Measurements from ENCODE around the gene ZNF44. TPM values are rescaled to one million over a fixed set of nuclear protein-coding genes. Genes with fewer than 3 reads are reported as not detected.

ZNF44 gene
- total RNA-seq, 6 experiments from 2014 or later: 6.6 to 7.6 (median 7.3) TPM

DNA sequence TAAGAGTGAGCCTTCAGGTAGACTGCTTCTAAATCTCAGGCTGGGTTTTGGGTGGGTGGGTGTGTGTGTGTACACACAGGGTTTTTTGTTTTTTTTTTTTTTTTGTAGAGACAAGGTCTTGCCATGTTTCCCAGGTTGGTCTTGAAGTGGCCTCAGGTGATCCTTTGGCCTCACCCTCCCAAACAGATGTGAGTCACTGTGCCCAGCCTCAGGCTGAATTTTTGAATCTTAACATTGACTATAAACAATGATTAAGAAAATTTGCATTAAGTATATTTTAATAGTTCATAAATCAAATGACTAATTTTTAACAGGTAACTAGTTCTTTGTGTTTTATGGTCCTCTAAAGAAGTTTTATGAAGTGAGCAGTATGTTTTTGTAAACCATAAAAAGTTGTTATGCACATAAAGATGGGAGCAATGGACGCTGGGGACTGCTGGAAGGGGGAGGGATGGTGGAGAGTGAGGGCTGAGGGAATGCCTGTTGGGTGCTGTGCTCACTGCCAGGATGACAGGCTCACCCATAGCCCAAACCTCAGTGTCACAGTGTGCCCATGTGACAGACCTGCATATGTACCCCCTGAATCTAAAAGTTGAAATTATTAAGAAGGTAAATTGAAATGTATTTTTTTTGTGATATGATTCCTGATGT, 71.6 kb downstream of the ZNF44 start:
- Mint-ChIP-seq H3K4me1 (ENCODE audit: low read depth) (no peaks in the 10 kb centered on the region), H3K4me3 (no peak overlapping the region), H3K27me3 (ENCODE audit: insufficient read depth) (peaks cover 2% of the 10 kb centered on the region), H3K36me3 (ENCODE audit: low read depth) (peaks cover 33% of the 10 kb centered on the region), H3K9me3 (peaks cover 60% of the 10 kb centered on the region), H3K27ac (no peak overlapping the region)
- TF ChIP-seq, protein P1, sequence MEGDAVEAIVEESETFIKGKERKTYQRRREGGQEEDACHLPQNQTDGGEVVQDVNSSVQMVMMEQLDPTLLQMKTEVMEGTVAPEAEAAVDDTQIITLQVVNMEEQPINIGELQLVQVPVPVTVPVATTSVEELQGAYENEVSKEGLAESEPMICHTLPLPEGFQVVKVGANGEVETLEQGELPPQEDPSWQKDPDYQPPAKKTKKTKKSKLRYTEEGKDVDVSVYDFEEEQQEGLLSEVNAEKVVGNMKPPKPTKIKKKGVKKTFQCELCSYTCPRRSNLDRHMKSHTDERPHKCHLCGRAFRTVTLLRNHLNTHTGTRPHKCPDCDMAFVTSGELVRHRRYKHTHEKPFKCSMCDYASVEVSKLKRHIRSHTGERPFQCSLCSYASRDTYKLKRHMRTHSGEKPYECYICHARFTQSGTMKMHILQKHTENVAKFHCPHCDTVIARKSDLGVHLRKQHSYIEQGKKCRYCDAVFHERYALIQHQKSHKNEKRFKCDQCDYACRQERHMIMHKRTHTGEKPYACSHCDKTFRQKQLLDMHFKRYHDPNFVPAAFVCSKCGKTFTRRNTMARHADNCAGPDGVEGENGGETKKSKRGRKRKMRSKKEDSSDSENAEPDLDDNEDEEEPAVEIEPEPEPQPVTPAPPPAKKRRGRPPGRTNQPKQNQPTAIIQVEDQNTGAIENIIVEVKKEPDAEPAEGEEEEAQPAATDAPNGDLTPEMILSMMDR (IDR thresholded peaks at IDR 0.05): no peak
- DNase-seq: no peak

Other genes starting within 250 kb of the ZNF44 start
- under 1 TPM in 3 of 6 experiments, not detected in 3; 0.11 to 0.17 (median 0.17) TPM for gene ZNF878, start 241.9 kb downstream of the ZNF44 start, total RNA-seq (2021; fragmentation: NEBNext Ultra II Directional; extraction: Animal tissue kit (Norgen Biotek cat#: 25700))
- gene ZNF844, start 230.2 kb downstream of the ZNF44 start, total RNA-seq (2021; fragmentation: NEBNext Ultra II Directional; extraction: Animal tissue kit (Norgen Biotek cat#: 25700)): 1 to 10 TPM; 1.1 to 4.1 (median 1.3) TPM
- gene ZNF20, start 154.5 kb downstream of the ZNF44 start, total RNA-seq (2021; fragmentation: NEBNext Ultra II Directional; extraction: Animal tissue kit (Norgen Biotek cat#: 25700)): 1 to 10 TPM; 3.3 to 6.3 (median 4.3) TPM
- 1 to 10 TPM; 3.4 to 7.7 (median 4.6) TPM for gene ZNF625, start 138.1 kb downstream of the ZNF44 start, total RNA-seq (2021; fragmentation: NEBNext Ultra II Directional; extraction: Animal tissue kit (Norgen Biotek cat#: 25700))
- gene ZNF136, start 131.8 kb downstream of the ZNF44 start, total RNA-seq (2021; fragmentation: NEBNext Ultra II Directional; extraction: Animal tissue kit (Norgen Biotek cat#: 25700)): 1 to 10 TPM; 2.3 to 6.9 (median 3.0) TPM
- gene ZNF563, start 38.8 kb upstream of the ZNF44 start, total RNA-seq (2021; fragmentation: NEBNext Ultra II Directional; extraction: Animal tissue kit (Norgen Biotek cat#: 25700)): 1 to 10 TPM; 1.5 to 2.1 (median 1.8) TPM
- gene ZNF442, start 70.8 kb upstream of the ZNF44 start, total RNA-seq (2021; fragmentation: NEBNext Ultra II Directional; extraction: Animal tissue kit (Norgen Biotek cat#: 25700)): 1 to 10 TPM; 2.1 to 3.1 (median 2.7) TPM
- gene ZNF799, start 106.4 kb upstream of the ZNF44 start, total RNA-seq (2021; fragmentation: NEBNext Ultra II Directional; extraction: Animal tissue kit (Norgen Biotek cat#: 25700)): 1 to 10 TPM; 1.1 to 1.8 (median 1.5) TPM
- gene ZNF443, start 146.1 kb upstream of the ZNF44 start, total RNA-seq (2021; fragmentation: NEBNext Ultra II Directional; extraction: Animal tissue kit (Norgen Biotek cat#: 25700)): 1 to 10 TPM; 1.1 to 1.8 (median 1.5) TPM
- gene ZNF709, start 189.9 kb upstream of the ZNF44 start, total RNA-seq (2021; fragmentation: NEBNext Ultra II Directional; extraction: Animal tissue kit (Norgen Biotek cat#: 25700)): 1 to 10 TPM in 5 of 6 experiments, under 1 TPM in 1; 0.99 to 1.7 (median 1.2) TPM

Measured in HFFc6 (cell line).